Bronchial epithelial cell (primary cell): Measurements from ENCODE around the gene DAGLA. TPM values are rescaled to one million over a fixed set of nuclear protein-coding genes. Genes with fewer than 3 reads are reported as not detected.
A peak's percentile ranks its signal among the peaks of the same experiment; 100 is the strongest.

Experiments used
- DNase-seq: peaks from one replicate; pipeline ENCODE4 v3.0.0-alpha.2; 2010; ENCODE audit warnings: low read depth
- FAIRE-seq: peaks from 2 replicates; lab custom pipeline; 2011; peaks lifted over from hg19 to GRCh38; lab: Jason Lieb, UNC
- H3K27me3 ChIP-seq: 2 replicates; pipeline ENCODE4 v1.5.1; 2011; ENCODE audit warnings: low read length; ENCODE audit not compliant: control insufficient read depth, insufficient read depth
- H3K36me3 ChIP-seq: 2 replicates; pipeline ENCODE4 v1.5.1; 2011; ENCODE audit warnings: low read length; ENCODE audit not compliant: control insufficient read depth, insufficient read depth
- H3K4me3 ChIP-seq: 2 replicates; pipeline ENCODE4 v1.5.1; 2011; ENCODE audit warnings: mild to moderate bottlenecking, low read depth, low read length, control low read depth
- total RNA-seq: library from RNA; depleted of rRNA; stranded (reverse); fragments of >200 nt; gene quantifications from 2 replicates; pipeline ENCODE4 v1.2.1, GENCODE V29; 2014
- TF ChIP-seq, protein P1 (sequence below): IDR thresholded peaks from 2 replicates; pipeline ENCODE4 v1.5.1; 2011; ENCODE audit warnings: mild to moderate bottlenecking, moderate library complexity, low read length, control low read depth, inconsistent platforms; ENCODE audit not compliant: insufficient read depth, severe bottlenecking

DAGLA gene
- total RNA-seq, 1 donor from 2014 or later, result under 0.01 TPM

DNA sequence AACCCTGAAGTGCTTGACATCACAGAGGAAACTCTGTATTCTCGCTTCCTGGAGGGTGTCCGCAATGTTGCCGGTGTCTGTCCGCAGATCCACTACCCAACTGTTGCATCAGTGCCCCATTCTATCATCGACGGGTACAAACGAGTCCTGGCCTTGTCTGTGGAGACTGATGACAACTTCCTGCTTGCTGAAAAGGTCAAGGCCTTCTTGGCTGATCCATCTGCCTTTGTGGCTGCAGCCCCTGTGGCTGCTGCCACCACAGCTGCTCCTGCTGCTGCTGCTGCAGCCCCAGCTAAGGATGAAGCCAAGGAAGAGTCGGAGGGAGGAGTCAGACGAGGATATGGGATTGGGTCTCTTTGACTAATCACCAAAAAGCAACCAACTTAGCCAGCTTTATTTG, 42.9 kb upstream of the DAGLA start:
- TF ChIP-seq, protein P1, sequence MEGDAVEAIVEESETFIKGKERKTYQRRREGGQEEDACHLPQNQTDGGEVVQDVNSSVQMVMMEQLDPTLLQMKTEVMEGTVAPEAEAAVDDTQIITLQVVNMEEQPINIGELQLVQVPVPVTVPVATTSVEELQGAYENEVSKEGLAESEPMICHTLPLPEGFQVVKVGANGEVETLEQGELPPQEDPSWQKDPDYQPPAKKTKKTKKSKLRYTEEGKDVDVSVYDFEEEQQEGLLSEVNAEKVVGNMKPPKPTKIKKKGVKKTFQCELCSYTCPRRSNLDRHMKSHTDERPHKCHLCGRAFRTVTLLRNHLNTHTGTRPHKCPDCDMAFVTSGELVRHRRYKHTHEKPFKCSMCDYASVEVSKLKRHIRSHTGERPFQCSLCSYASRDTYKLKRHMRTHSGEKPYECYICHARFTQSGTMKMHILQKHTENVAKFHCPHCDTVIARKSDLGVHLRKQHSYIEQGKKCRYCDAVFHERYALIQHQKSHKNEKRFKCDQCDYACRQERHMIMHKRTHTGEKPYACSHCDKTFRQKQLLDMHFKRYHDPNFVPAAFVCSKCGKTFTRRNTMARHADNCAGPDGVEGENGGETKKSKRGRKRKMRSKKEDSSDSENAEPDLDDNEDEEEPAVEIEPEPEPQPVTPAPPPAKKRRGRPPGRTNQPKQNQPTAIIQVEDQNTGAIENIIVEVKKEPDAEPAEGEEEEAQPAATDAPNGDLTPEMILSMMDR, result no peak
- no peak for DNase-seq
- peaks cover 1% of the 10 kb centered on the region for H3K27me3 ChIP-seq
- H3K4me3 ChIP-seq, result no peak overlapping the region
- H3K36me3 ChIP-seq, result no peaks in the 10 kb centered on the region
- FAIRE-seq, result no peak

DNA sequence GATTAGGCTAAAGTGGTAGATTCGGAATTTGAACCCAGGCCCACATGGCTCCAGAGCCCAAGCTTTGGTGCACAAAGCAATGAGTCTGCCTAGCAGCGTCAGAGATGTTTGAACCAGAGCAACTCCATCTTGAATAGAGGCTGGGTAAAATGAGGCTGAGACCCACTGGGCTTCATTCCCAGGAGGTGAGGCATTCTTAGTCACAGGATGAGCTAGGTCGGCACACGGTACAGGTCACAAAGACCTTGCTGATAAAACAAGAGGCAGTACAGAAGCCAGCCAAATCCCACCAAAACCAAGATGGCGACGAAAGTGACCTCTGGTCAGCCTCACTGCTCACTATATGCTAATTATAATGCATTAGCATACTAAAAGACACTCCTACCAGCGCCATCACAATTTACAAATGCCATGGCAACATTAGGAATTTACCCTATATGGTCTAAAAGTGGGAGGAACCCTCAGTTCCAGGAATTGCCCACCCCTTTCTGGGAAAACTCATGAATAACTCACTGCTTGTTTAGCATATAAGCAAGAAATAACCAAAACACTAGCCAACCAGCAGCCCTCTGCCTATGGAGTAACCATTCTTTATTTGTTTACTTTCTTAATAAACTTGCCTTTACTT, 40.3 kb upstream of the DAGLA start:
- DNase-seq, result peak; percentile 76
- H3K4me3 ChIP-seq, result no peak overlapping the region
- H3K27me3 ChIP-seq, result no peaks in the 10 kb centered on the region
- peak; percentile 32 for FAIRE-seq
- no peaks in the 10 kb centered on the region for H3K36me3 ChIP-seq
- TF ChIP-seq, protein P1, result no peak

DNA sequence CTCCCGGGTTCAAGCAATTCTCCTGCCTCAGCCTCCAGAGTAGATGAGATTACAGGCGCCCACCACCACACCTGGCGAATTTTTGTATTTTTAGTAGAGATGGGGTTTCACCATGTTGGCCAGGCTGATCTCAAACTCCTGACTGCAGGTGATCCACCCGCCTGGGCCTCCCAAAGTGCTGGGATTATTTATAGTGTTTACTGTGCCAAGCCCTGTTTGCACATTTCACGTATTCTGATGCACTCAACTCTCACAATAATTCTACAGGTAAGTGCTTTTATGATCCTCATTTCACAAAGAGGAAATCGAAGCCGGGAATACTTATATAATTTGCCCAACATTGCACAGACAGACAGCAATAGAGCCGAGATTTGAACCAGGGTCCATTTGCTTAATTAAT, 38.0 kb upstream of the DAGLA start:
- Histone ChIP-seq H3K27me3 (no peaks in the 10 kb centered on the region), H3K36me3 (no peaks in the 10 kb centered on the region), H3K4me3 (no peak overlapping the region)
- DNase-seq, result no peak
- FAIRE-seq, result no peak
- TF ChIP-seq, protein P1, result no peak

DNA sequence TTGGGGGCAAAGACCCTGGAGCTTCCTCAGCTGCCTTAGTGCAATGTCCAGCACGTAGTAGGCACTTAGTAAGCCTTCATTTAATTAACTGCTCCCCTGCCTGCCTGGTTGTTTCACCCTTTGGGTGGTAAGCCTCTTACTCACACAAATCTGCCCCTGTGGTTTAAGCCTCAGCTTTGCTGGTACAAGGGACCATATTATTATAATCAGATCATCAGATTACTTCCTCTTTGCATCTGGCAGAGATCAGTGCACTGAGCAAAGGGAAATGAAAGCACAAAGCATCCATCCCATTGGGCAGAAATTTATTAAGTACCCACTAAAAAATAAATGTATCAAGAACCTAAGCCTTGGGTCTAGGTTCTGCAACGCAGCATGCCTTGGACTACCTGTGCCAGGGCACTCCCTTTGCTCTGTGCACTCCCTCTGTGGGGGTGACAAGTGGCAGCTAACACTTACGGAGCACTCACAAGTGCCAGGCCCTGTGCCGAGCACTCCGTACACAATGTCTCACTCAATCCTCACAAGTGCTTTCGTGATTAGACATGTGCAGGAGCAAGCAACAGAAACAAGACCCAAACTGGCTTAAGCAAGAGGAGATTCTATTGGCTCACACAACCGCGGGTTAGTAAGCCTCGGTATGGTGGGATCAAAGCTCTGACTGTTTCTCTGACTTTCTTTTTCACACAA, 34.9 kb upstream of the DAGLA start:
- peak; percentile 62 for FAIRE-seq
- peak; percentile 25 for DNase-seq
- Histone ChIP-seq H3K36me3 (no peaks in the 10 kb centered on the region), H3K4me3 (no peak overlapping the region), H3K27me3 (no peaks in the 10 kb centered on the region)
- TF ChIP-seq, protein P1, result no peak

DNA sequence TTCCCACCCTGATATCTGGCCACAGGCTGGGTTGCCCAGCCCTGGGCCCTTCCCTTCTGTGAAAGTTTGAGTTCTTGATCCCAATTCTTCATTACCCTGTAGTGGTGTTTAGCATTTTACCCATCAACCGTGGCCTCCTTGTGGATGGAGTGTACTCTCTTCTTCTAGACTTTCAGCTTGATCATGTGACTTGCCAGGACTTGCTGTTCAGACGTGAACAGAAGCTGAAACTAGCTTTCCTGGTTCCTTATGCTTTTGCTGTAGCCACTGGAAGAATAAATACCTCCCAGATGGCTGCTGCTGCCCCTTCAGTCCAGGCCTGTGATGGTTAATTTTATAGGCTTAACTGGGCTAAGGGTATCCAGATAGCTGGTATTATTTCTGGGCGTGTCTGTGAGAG, 32.7 kb upstream of the DAGLA start:
- FAIRE-seq (no peak), DNase-seq (peak; percentile 26)
- Histone ChIP-seq H3K27me3 (no peaks in the 10 kb centered on the region), H3K4me3 (no peak overlapping the region), H3K36me3 (no peaks in the 10 kb centered on the region)
- TF ChIP-seq, protein P1, result no peak
